Aorta (tissue), 5 donors: ENCODE data around the gene PEX5L. TPM values are rescaled to one million over a fixed set of nuclear protein-coding genes. Genes with fewer than 3 reads are reported as not detected.
"Not testable (repeated sequence)": the region's sequence is repeated elsewhere in the genome, so short reads cannot be mapped to it uniquely, and the experiment has no call there.

ENCODE experiments used
- ATAC-seq: fragments of 200-7000 bp; cut with Tn5 transposase; one replicate; pipeline ENCODE4 v1.9.1; 2022; ENCODE audit warnings: moderate library complexity; ENCODE audit not compliant: low FRiP score
- DNase-seq, 2 donors: peaks; one replicate each; pipeline ENCODE4 v3.0.0-alpha.2; 2020
- H3K27ac ChIP-seq, 2 donors: one replicate each; pipeline ENCODE4 v1.5.1; 2013; ENCODE audit warnings: low read length in 2 of 2, mild to moderate bottlenecking in 2 of 2, moderate library complexity in 2 of 2, control low read depth in 1 of 2, inconsistent platforms in 1 of 2, low read depth in 1 of 2
- H3K27me3 ChIP-seq, 2 donors: one replicate each; pipeline ENCODE4 v1.6.1; 2013; ENCODE audit warnings: control low read depth in 1 of 2, low read length in 1 of 2, mild to moderate bottlenecking in 1 of 2, moderate library complexity in 1 of 2; ENCODE audit not compliant: insufficient read depth in 2 of 2, control insufficient read depth in 1 of 2
- H3K36me3 ChIP-seq, 2 donors: one replicate each; pipeline ENCODE4 v1.6.1; 2013; ENCODE audit warnings: control low read depth in 1 of 2, low read length in 1 of 2, mild to moderate bottlenecking in 1 of 2; ENCODE audit not compliant: insufficient read depth in 2 of 2, control insufficient read depth in 1 of 2
- H3K4me1 ChIP-seq, 2 donors: one replicate each; pipeline ENCODE4 v1.6.1; 2013; ENCODE audit warnings: low read length in 2 of 2, control low read depth in 1 of 2, mild to moderate bottlenecking in 1 of 2, moderate library complexity in 1 of 2; ENCODE audit not compliant: insufficient read depth in 2 of 2, control insufficient read depth in 1 of 2
- H3K4me3 ChIP-seq, 2 donors: one replicate each; pipeline ENCODE4 v1.5.1; 2013; ENCODE audit warnings: low read length in 2 of 2, control low read depth in 1 of 2, mild to moderate bottlenecking in 1 of 2
- H3K9me3 ChIP-seq: one replicate; pipeline ENCODE4 v1.6.1; 2013; ENCODE audit warnings: mild to moderate bottlenecking, low read length; ENCODE audit not compliant: control insufficient read depth
- whole genome bisulfite sequencing, 2 donors: extraction: QIAGEN DNeasy Blood & Tissue Kit; methylation state at CpG; one replicate each; pipeline ENCODE4 v1.1.7; 2013; 5-methylcytosine and 5-hydroxymethylcytosine counted together
- intact Hi-C, 2 donors: fragments of 100-400 bp; cut with DNase I; formaldehyde crosslinking; loops; one replicate each; pipeline versions ENCODE4 v1.14.2 to v1.15.0; 2022
- polyA plus RNA-seq, 2 donors: library from polyadenylated mRNA; stranded (reverse); fragments of 200-250 nt; gene quantifications; one replicate each; pipeline ENCODE4 v1.2.3, GENCODE V29; 2013
- total RNA-seq, 2 donors: library from RNA; stranded (reverse); fragmentation: NEBNext Ultra II Directional; extraction: Animal tissue kit (Norgen Biotek cat#: 25700); gene quantifications; one replicate each; pipeline ENCODE4 v1.2.1, GENCODE V29; 2021
- donor health status: healthy with polysubstance abuse.
- donor health status: Bipolar disorder and iron deficiency.
- donor health status: DM: no; HTN: no; CAD: no.
- donor health status: DM: no; HTN: no; CAD: no.
- donor health status: DM: yes; HTN: yes; CAD: no.

PEX5L gene
- total and polyA plus RNA-seq, 4 donors: 0.24 TPM; not detected in 3

- Histone ChIP-seq H3K4me3 (no peak overlapping the region), H3K9me3 (no peaks in the 10 kb centered on the region), H3K4me1 (no peaks in the 10 kb centered on the region), H3K27ac (no peak overlapping the region), H3K36me3 (no peaks in the 10 kb centered on the region), H3K27me3 (no peaks in the 10 kb centered on the region)
- 47 to 63% methylated on average over 1 of the region's 1 CpG for WGBS, 2 donors
- intact Hi-C loops: no loop called here
- no peak for DNase-seq
- ATAC-seq: no peak
Measured at GRCh38 chr3:179797192-179797591, 239.5 kb downstream of the PEX5L start.

- intact Hi-C loops: no loop called here
- 48 to 52% methylated on average over 4 of the region's 4 CpGs for WGBS, 2 donors
- no peaks in the 10 kb centered on the region for H3K4me1 ChIP-seq
Measured at GRCh38 chr3:179796421-179796820, 240.3 kb downstream of the PEX5L start.

GRCh38 chr3:179794355-179794754, 242.4 kb downstream of the PEX5L start:
- peaks cover 2% of the 10 kb centered on the region for H3K9me3 ChIP-seq
- no peaks in the 10 kb centered on the region for H3K4me1 ChIP-seq
- H3K27me3 ChIP-seq: no peaks in the 10 kb centered on the region
- DNase-seq (no peak), ATAC-seq (no peak)
- WGBS, 2 donors: 56 to 67% methylated on average over 4 of the region's 4 CpGs
- no peak overlapping the region for H3K4me3 ChIP-seq
- H3K27ac ChIP-seq: no peak overlapping the region
- peaks cover 0 to 1% of the 10 kb centered on the region in 2 donors for H3K36me3 ChIP-seq
- intact Hi-C loops: no loop called here

More at GRCh38 chr3:179796421-179796820, 240.3 kb downstream of the PEX5L start:
- no peak for ATAC-seq
- DNase-seq: no peak
- no peaks in the 10 kb centered on the region for H3K27me3 ChIP-seq
- no peak overlapping the region for H3K4me3 ChIP-seq
- H3K36me3 ChIP-seq: no peaks in the 10 kb centered on the region
- no peak overlapping the region for H3K27ac ChIP-seq
- no peaks in the 10 kb centered on the region for H3K9me3 ChIP-seq

- Histone ChIP-seq H3K27me3 (no peaks in the 10 kb centered on the region), H3K27ac (no peak overlapping the region), H3K9me3 (peaks cover 5% of the 10 kb centered on the region), H3K36me3 (peaks cover 0 to 5% of the 10 kb centered on the region in 2 donors), H3K4me1 (no peaks in the 10 kb centered on the region), H3K4me3 (no peak overlapping the region)
- DNase-seq: no peak
- ATAC-seq: no peak
- WGBS, 2 donors: 96% methylated on average over 3 of the region's 3 CpGs
- intact Hi-C loops: no loop called here
Measured at GRCh38 chr3:179791793-179792192, 244.9 kb downstream of the PEX5L start.

- ATAC-seq (no peak), DNase-seq (no peak)
Measured at GRCh38 chr3:179788996-179789395, 247.7 kb downstream of the PEX5L start.

GRCh38 chr3:179782841-179783240, 253.9 kb downstream of the PEX5L start:
- ATAC-seq, H3K27me3 ChIP-seq, intact Hi-C loops, H3K4me3 ChIP-seq, H3K36me3 ChIP-seq, H3K9me3 ChIP-seq, DNase-seq, H3K27ac ChIP-seq, H3K4me1 ChIP-seq: not testable (repeated sequence)
- WGBS, 2 donors: 87 to 92% methylated on average over 5 of the region's 5 CpGs

More at GRCh38 chr3:179788996-179789395, 247.7 kb downstream of the PEX5L start:
- H3K9me3 ChIP-seq: peaks cover 5% of the 10 kb centered on the region
- WGBS, 2 donors: 96 to 100% methylated on average over 1 of the region's 1 CpG
- no peak overlapping the region for H3K4me3 ChIP-seq
- H3K36me3 ChIP-seq: peaks cover 2 to 5% of the 10 kb centered on the region in 2 donors
- H3K27ac ChIP-seq: no peak overlapping the region
- no peaks in the 10 kb centered on the region for H3K4me1 ChIP-seq
- intact Hi-C loops: no loop called here
- no peaks in the 10 kb centered on the region for H3K27me3 ChIP-seq

- Histone ChIP-seq H3K27me3 (no peaks in the 10 kb centered on the region), H3K27ac (no peak overlapping the region), H3K9me3 (no peaks in the 10 kb centered on the region), H3K36me3 (no peaks in the 10 kb centered on the region), H3K4me3 (no peak overlapping the region), H3K4me1 (no peaks in the 10 kb centered on the region)
- DNase-seq: no peak
- no peak for ATAC-seq
- WGBS, 2 donors: 98 to 99% methylated on average over 28 of the region's 28 CpGs
- intact Hi-C loops: no loop called here
Measured at GRCh38 chr3:179775416-179776122, 261.2 kb downstream of the PEX5L start.

- no peaks in the 10 kb centered on the region for H3K9me3 ChIP-seq
- no peak overlapping the region for H3K27ac ChIP-seq
- ATAC-seq (no peak), DNase-seq (no peak)
- H3K4me3 ChIP-seq: no peak overlapping the region
- intact Hi-C loops: no loop called here
- H3K36me3 ChIP-seq: no peaks in the 10 kb centered on the region
- 60 to 66% methylated on average over 5 of the region's 5 CpGs for WGBS, 2 donors
- no peaks in the 10 kb centered on the region for H3K4me1 ChIP-seq
- H3K27me3 ChIP-seq: no peaks in the 10 kb centered on the region
Measured at GRCh38 chr3:179772297-179772696, 264.4 kb downstream of the PEX5L start.

- Histone ChIP-seq H3K4me3 (no peak overlapping the region), H3K9me3 (no peaks in the 10 kb centered on the region), H3K36me3 (peaks cover under 1 to 4% of the 10 kb centered on the region in 2 donors), H3K4me1 (no peaks in the 10 kb centered on the region), H3K27ac (no peak overlapping the region), H3K27me3 (no peaks in the 10 kb centered on the region)
- no peak for ATAC-seq
- 91 to 94% methylated on average over 4 of the region's 4 CpGs for WGBS, 2 donors
- intact Hi-C loops: no loop called here
- DNase-seq: no peak
Measured at GRCh38 chr3:179771797-179772196, 264.9 kb downstream of the PEX5L start.
